IMR-90 (cell line): Measurements from ENCODE around the gene ATP1B3. TPM values are rescaled to one million over a fixed set of nuclear protein-coding genes. Genes with fewer than 3 reads are reported as not detected.

Experiments used
- ATAC-seq: fragments of 200-7000 bp; cut with Tn5 transposase; 2 replicates; pipeline ENCODE4 v1.9.1; 2020; ENCODE audit warnings: low read depth, mild to moderate bottlenecking, moderate library complexity
- BruUV-seq: library from RNA; stranded (reverse); fragments of 400-500 nt; replicated peaks from 2 replicates; lab custom pipeline; 2021; lab: Mats Ljungman, UMichigan
- CTCF ChIA-PET: fragments of 300-600 bp; formaldehyde crosslinking; extraction: SDS; loops from one replicate; lab custom pipeline; 2021; ENCODE audit warnings: antibody characterized with exemption; lab: Yijun Ruan, JAX
- POLR2A ChIA-PET: fragments of 300-600 bp; sonication (Branson Sonifier 250); formaldehyde crosslinking; loops from one replicate; lab custom pipeline; 2022; ENCODE audit warnings: antibody characterized with exemption; ENCODE audit not compliant: unreplicated experiment; lab: Charles Lee
- DNase-seq: peaks from one replicate; pipeline ENCODE4 v3.0.0; 2013
- H2AFZ ChIP-seq: replicated peaks from 2 replicates; pipeline ENCODE3; 2013; ENCODE audit warnings: low read length, mild to moderate bottlenecking; ENCODE audit not compliant: poor library complexity
- H2AK5ac ChIP-seq: 2 replicates; pipeline ENCODE4 v1.6.1; 2013; ENCODE audit warnings: low read depth, low read length, inconsistent platforms
- H2AK9ac ChIP-seq: replicated peaks from 2 replicates; pipeline ENCODE3; 2013; ENCODE audit warnings: mild to moderate bottlenecking, low read depth, low read length, moderate library complexity; ENCODE audit not compliant: poor library complexity
- H2BK120ac ChIP-seq: 2 replicates; pipeline ENCODE4 v1.6.1; 2013; ENCODE audit warnings: low read depth, low read length, inconsistent platforms
- H2BK15ac ChIP-seq: 3 replicates; pipeline ENCODE4 v1.6.1; 2013; ENCODE audit warnings: low read depth, low read length, inconsistent platforms
- H2BK20ac ChIP-seq: 2 replicates; pipeline ENCODE4 v1.6.1; 2013; ENCODE audit warnings: low read depth, mild to moderate bottlenecking, inconsistent platforms, low read length, moderate library complexity
- H2BK5ac ChIP-seq: 2 replicates; pipeline ENCODE4 v1.6.1; 2013; ENCODE audit warnings: mild to moderate bottlenecking, low read depth, low read length, inconsistent platforms; ENCODE audit not compliant: poor library complexity, severe bottlenecking
- H3K14ac ChIP-seq: replicated peaks from 2 replicates; pipeline ENCODE4 v1.6.1; 2013; ENCODE audit warnings: low read depth, low read length, inconsistent platforms
- H3K18ac ChIP-seq: 2 replicates; pipeline ENCODE4 v1.6.1; 2013; ENCODE audit warnings: low read depth, low read length, control low read depth
- H3K23ac ChIP-seq: 2 replicates; pipeline ENCODE4 v1.6.1; 2013; ENCODE audit warnings: low read depth, low read length, inconsistent platforms
- H3K27ac ChIP-seq: 2 replicates; pipeline ENCODE4 v1.5.1; 2013; ENCODE audit warnings: mild to moderate bottlenecking, control low read depth, low read length; ENCODE audit not compliant: insufficient read depth
- H3K27me3 ChIP-seq: 2 replicates; pipeline ENCODE4 v1.6.1; 2013; ENCODE audit warnings: low read length; ENCODE audit not compliant: control insufficient read depth, insufficient read depth
- H3K36me3 ChIP-seq: 2 replicates; pipeline ENCODE4 v1.6.1; 2013; ENCODE audit warnings: low read length, mixed read lengths; ENCODE audit not compliant: control insufficient read depth, insufficient read depth
- H3K4ac ChIP-seq: 2 replicates; pipeline ENCODE4 v1.6.1; 2013; ENCODE audit warnings: low read depth, low read length, inconsistent platforms
- H3K4me1 ChIP-seq: 2 replicates; pipeline ENCODE4 v1.6.1; 2013; ENCODE audit warnings: low read length, mixed read lengths; ENCODE audit not compliant: control insufficient read depth, insufficient read depth
- H3K4me2 ChIP-seq: 2 replicates; pipeline ENCODE4 v1.6.1; 2013; ENCODE audit warnings: low read depth, mild to moderate bottlenecking, control low read depth, low read length, moderate library complexity
- H3K4me3 ChIP-seq: 2 replicates; pipeline ENCODE4 v1.5.1; 2013; ENCODE audit warnings: low read depth, mild to moderate bottlenecking, control low read depth, low read length, moderate library complexity; ENCODE audit not compliant: insufficient read depth
- H3K56ac ChIP-seq: 2 replicates; pipeline ENCODE4 v1.6.1; 2013; ENCODE audit warnings: low read length, inconsistent platforms; ENCODE audit not compliant: insufficient read depth; ENCODE audit errors: extremely low read depth
- H3K79me1 ChIP-seq, 2 experiments: 2 replicates each; pipeline ENCODE4 v1.6.1; 2013; ENCODE audit warnings: low read length in 2 of 2, inconsistent platforms in 1 of 2, low read depth in 1 of 2
- H3K9ac ChIP-seq: 2 replicates; pipeline ENCODE4 v1.6.1; 2013; ENCODE audit warnings: low read depth, low read length, control low read depth
- H3K9me1 ChIP-seq: 2 replicates; pipeline ENCODE4 v1.6.1; 2013; ENCODE audit warnings: low read length, inconsistent platforms; ENCODE audit not compliant: insufficient read depth
- H3K9me3 ChIP-seq: 2 replicates; pipeline ENCODE4 v1.6.1; 2013; ENCODE audit warnings: low read length; ENCODE audit not compliant: control insufficient read depth, insufficient read depth
- H4K20me1 ChIP-seq: 2 replicates; pipeline ENCODE4 v1.6.1; 2013; ENCODE audit warnings: low read length, inconsistent platforms; ENCODE audit not compliant: insufficient read depth
- H4K5ac ChIP-seq: 2 replicates; pipeline ENCODE4 v1.6.1; 2013; ENCODE audit warnings: mild to moderate bottlenecking, low read depth, low read length, control low read depth
- H4K8ac ChIP-seq, 2 experiments: 2 replicates each; pipeline ENCODE4 v1.6.1; 2013; ENCODE audit warnings: low read depth in 2 of 2, low read length in 2 of 2, control low read depth in 1 of 2, inconsistent platforms in 1 of 2
- H4K91ac ChIP-seq: 2 replicates; pipeline ENCODE4 v1.6.1; 2013; ENCODE audit warnings: low read depth, low read length, inconsistent platforms; ENCODE audit not compliant: insufficient read depth
- BHLHE40 ChIP-seq: fragments of 150-350 bp; IDR thresholded peaks from 2 replicates; pipeline ENCODE4 v1.6.1; 2016; ENCODE audit warnings: mild to moderate bottlenecking, low read depth, low read length
- CEBPB ChIP-seq: IDR thresholded peaks from 2 replicates; pipeline ENCODE4 v1.6.1; 2012; ENCODE audit warnings: low read depth, low read length, improper control_type of control experiment
- CHD1 ChIP-seq: IDR thresholded peaks from 2 replicates; pipeline ENCODE4 v1.6.1; 2012; ENCODE audit warnings: low read depth, low read length, improper control_type of control experiment
- FOS ChIP-seq: fragments of 150-350 bp; IDR thresholded peaks from 2 replicates; pipeline ENCODE4 v1.6.1; 2016; ENCODE audit warnings: low read depth, low read length
- MAFK ChIP-seq: IDR thresholded peaks from 2 replicates; pipeline ENCODE4 v1.6.1; 2012; ENCODE audit warnings: low read depth, low read length, improper control_type of control experiment
- MAZ ChIP-seq: IDR thresholded peaks from 2 replicates; pipeline ENCODE4 v1.6.1; 2012; ENCODE audit warnings: low read depth, mild to moderate bottlenecking, low read length, improper control_type of control experiment, moderate library complexity, borderline replicate concordance
- MXI1 ChIP-seq: IDR thresholded peaks from 2 replicates; pipeline ENCODE4 v1.6.1; 2012; ENCODE audit warnings: low read depth, mild to moderate bottlenecking, low read length, moderate library complexity, borderline replicate concordance
- NFE2L2 ChIP-seq: fragments of 150-350 bp; IDR thresholded peaks from 2 replicates; pipeline ENCODE4 v1.6.1; 2016; ENCODE audit warnings: low read depth, mild to moderate bottlenecking, low read length
- POLR2A ChIP-seq: IDR thresholded peaks from 2 replicates; pipeline ENCODE4 v1.6.1; 2012; ENCODE audit warnings: mild to moderate bottlenecking, low read depth, low read length
- RAD21 ChIP-seq: IDR thresholded peaks from 2 replicates; pipeline ENCODE4 v1.6.1; 2012; ENCODE audit warnings: low read length, improper control_type of control experiment
- RCOR1 ChIP-seq: IDR thresholded peaks from 2 replicates; pipeline ENCODE4 v1.6.1; 2012; ENCODE audit warnings: mild to moderate bottlenecking, low read length, improper control_type of control experiment; ENCODE audit not compliant: insufficient replicate concordance
- RFX5 ChIP-seq: IDR thresholded peaks from 2 replicates; pipeline ENCODE4 v1.8.0; 2012; ENCODE audit warnings: low read depth, mild to moderate bottlenecking, low read length, moderate library complexity
- SMC3 ChIP-seq: fragments of 150-350 bp; IDR thresholded peaks from 2 replicates; pipeline ENCODE4 v1.6.1; 2016; ENCODE audit warnings: low read depth, mild to moderate bottlenecking, antibody characterized with exemption, low read length, moderate library complexity
- WGBS, 2 experiments: methylation state at CpG; one replicate each; pipeline versions ENCODE4 v1.1.5 to v1.1.7; 2013; ENCODE audit warnings: missing lambda C conversion rate in 2 of 2; ENCODE audit not compliant: insufficient read length in 1 of 2; ENCODE audit errors: extremely low coverage in 2 of 2; 5-methylcytosine and 5-hydroxymethylcytosine counted together
- dilution Hi-C: fragments of 300-500 bp; cut with HindIII; formaldehyde crosslinking; loops from one replicate; pipeline ENCODE4 v1.14.3; 2018; ENCODE audit warnings: low sequenced_read_pairs; ENCODE audit not compliant: unreplicated experiment
- in situ Hi-C: fragments of 300-500 bp; cut with MboI; formaldehyde crosslinking; loops from 3 replicates; pipeline ENCODE4 v1.14.3; 2019; ENCODE audit warnings: low sequenced_read_pairs, inconsistent platforms, mixed read lengths
- intact Hi-C: fragments of 100-400 bp; cut with micrococcal nuclease; formaldehyde crosslinking; loops from 2 replicates; pipeline ENCODE4 v1.10.0; 2022
- polyA plus RNA-seq, 3 experiments: library from polyadenylated mRNA; depleted of rRNA; stranded (reverse); fragments of >200 nt; gene quantifications; 2 replicates each; pipeline ENCODE4 v1.2.3, GENCODE V29; 2012; ENCODE audit warnings: low replicate concordance in 1 of 3
- total RNA-seq: library from RNA; depleted of rRNA; stranded (reverse); fragments of >200 nt; gene quantifications from 2 replicates; pipeline ENCODE4 v1.2.3, GENCODE V29; 2012
- TF ChIP-seq, protein P1 (sequence below): fragments of 150-350 bp; IDR thresholded peaks from 2 replicates; pipeline ENCODE4 v1.6.1; 2016; ENCODE audit warnings: low read depth, mild to moderate bottlenecking, low read length, moderate library complexity, borderline replicate concordance
- TF ChIP-seq, protein P2 (sequence below): fragments of 150-350 bp; IDR thresholded peaks from 2 replicates; pipeline ENCODE4 v1.6.1; 2017; ENCODE audit warnings: mild to moderate bottlenecking, antibody characterized with exemption, low read length, low read depth
- TF ChIP-seq, protein P3 (sequence below): conservative IDR thresholded peaks from 2 replicates; pipeline ENCODE4 v1.5.1; 2012; ENCODE audit warnings: mild to moderate bottlenecking, low read depth, low read length, improper control_type of control experiment

ATP1B3 gene
- total and polyA plus RNA-seq, 2 of the 4 experiments (the other 2 are of a cell fraction), result 64.3 to 126 TPM

DNA sequence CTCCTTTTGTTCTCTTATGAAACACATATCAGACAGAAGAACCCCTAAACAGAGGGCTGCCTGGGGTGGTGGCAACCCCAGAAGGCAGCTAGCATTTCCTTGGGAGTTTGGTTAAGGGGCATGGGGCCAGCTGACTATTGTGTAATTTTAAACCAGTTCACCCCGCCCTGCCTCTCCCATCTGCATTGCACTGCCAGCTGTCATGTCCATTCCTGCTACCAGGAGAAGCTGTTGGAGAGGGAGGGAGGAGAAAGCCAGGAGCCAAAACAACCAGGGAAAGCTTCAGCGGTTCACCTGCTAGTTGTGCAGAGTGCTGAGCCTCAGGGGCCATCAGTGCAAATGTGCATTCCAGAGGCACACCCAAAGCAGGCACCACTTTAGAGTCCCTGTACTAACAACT is 47.6 kb upstream of the ATP1B3 start:
- Histone ChIP-seq H2AK9ac (no peak overlapping the region), H2BK120ac (no peak overlapping the region), H2AFZ (no peak overlapping the region), H2BK5ac (no peak overlapping the region), H4K91ac (no peak overlapping the region), H3K9ac (no peak overlapping the region), H3K79me1 (no peaks in the 10 kb centered on the region), H3K23ac (no peak overlapping the region), H4K20me1 (no peaks in the 10 kb centered on the region), H3K27ac (no peak overlapping the region), H2BK15ac (no peak overlapping the region), H3K14ac (no peak overlapping the region), H3K27me3 (peaks cover 22% of the 10 kb centered on the region), H2BK20ac (no peak overlapping the region), H3K56ac (no peak overlapping the region), H4K5ac (no peak overlapping the region), H3K9me3 (no peaks in the 10 kb centered on the region), H3K9me1 (no peaks in the 10 kb centered on the region), H3K18ac (no peak overlapping the region), H4K8ac (no peak overlapping the region), H3K4me1 (no peaks in the 10 kb centered on the region), H3K36me3 (no peaks in the 10 kb centered on the region), H3K4me2 (no peak overlapping the region), H2AK5ac (no peak overlapping the region), H3K4me3 (no peak overlapping the region), H3K4ac (no peak overlapping the region)
- in situ Hi-C loops, result no loop called here
- WGBS, 2 experiments, result no CpG with 5 or more reads among the region's 2 CpGs
- DNase-seq (peak; percentile 3), ATAC-seq (0 out of 2 replicates have a peak, but pooled peaks have one; percentile 40)
- ChIA-PET CTCF (no interaction called here), POLR2A (no interaction called here)
- TF ChIP-seq FOS (no peak), RFX5 (no peak), CEBPB (no peak), MAZ (no peak), POLR2A (no peak), RAD21 (no peak), SMC3 (no peak), CHD1 (no peak), RCOR1 (no peak), BHLHE40 (no peak), NFE2L2 (no peak), MAFK (no peak), MXI1 (no peak)
- TF ChIP-seq, protein P1, sequence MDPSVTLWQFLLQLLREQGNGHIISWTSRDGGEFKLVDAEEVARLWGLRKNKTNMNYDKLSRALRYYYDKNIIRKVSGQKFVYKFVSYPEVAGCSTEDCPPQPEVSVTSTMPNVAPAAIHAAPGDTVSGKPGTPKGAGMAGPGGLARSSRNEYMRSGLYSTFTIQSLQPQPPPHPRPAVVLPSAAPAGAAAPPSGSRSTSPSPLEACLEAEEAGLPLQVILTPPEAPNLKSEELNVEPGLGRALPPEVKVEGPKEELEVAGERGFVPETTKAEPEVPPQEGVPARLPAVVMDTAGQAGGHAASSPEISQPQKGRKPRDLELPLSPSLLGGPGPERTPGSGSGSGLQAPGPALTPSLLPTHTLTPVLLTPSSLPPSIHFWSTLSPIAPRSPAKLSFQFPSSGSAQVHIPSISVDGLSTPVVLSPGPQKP, result no peak
- TF ChIP-seq, protein P2, sequence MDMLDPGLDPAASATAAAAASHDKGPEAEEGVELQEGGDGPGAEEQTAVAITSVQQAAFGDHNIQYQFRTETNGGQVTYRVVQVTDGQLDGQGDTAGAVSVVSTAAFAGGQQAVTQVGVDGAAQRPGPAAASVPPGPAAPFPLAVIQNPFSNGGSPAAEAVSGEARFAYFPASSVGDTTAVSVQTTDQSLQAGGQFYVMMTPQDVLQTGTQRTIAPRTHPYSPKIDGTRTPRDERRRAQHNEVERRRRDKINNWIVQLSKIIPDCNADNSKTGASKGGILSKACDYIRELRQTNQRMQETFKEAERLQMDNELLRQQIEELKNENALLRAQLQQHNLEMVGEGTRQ, result no peak
- TF ChIP-seq, protein P3, sequence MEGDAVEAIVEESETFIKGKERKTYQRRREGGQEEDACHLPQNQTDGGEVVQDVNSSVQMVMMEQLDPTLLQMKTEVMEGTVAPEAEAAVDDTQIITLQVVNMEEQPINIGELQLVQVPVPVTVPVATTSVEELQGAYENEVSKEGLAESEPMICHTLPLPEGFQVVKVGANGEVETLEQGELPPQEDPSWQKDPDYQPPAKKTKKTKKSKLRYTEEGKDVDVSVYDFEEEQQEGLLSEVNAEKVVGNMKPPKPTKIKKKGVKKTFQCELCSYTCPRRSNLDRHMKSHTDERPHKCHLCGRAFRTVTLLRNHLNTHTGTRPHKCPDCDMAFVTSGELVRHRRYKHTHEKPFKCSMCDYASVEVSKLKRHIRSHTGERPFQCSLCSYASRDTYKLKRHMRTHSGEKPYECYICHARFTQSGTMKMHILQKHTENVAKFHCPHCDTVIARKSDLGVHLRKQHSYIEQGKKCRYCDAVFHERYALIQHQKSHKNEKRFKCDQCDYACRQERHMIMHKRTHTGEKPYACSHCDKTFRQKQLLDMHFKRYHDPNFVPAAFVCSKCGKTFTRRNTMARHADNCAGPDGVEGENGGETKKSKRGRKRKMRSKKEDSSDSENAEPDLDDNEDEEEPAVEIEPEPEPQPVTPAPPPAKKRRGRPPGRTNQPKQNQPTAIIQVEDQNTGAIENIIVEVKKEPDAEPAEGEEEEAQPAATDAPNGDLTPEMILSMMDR, result no peak
- intact Hi-C loops, result no loop called here
- dilution Hi-C loops, result no loop called here
- BruUV-seq, result no TSS peak
